A549 (cell line): ENCODE data around the gene OR7C1. TPM values are rescaled to one million over a fixed set of nuclear protein-coding genes. Genes with fewer than 3 reads are reported as not detected.

ENCODE experiments used
- ATAC-seq, 2 experiments: fragments of 200-7000 bp in 1 of 2; fragments of >200 bp in 1 of 2; cut with Nextera tagmentation in 1 of 2; cut with Tn5 transposase in 1 of 2; 3 replicates each; pipeline versions ENCODE4 v1.8.0 to v1.9.1; 2018 to 2020; ENCODE audit warnings: mild to moderate bottlenecking in 1 of 2, moderate library complexity in 1 of 2
- CTCF ChIA-PET: fragments of 300-600 bp; sonication (Branson Sonifier 250); formaldehyde crosslinking; extraction: SDS; loops from one replicate; lab custom pipeline; 2021; ENCODE audit warnings: antibody characterized with exemption, inconsistent platforms; lab: Yijun Ruan, JAX
- POLR2A ChIA-PET: fragments of 350-600 bp; formaldehyde crosslinking; extraction: SDS; loops from one replicate; lab custom pipeline; 2021; ENCODE audit warnings: antibody characterized with exemption, inconsistent platforms; lab: Yijun Ruan, JAX
- DNase-seq, 2 experiments: peaks; one replicate each; pipeline versions ENCODE4 v3.0.0 to v3.0.0-alpha.2; 2011 to 2016; ENCODE audit warnings: low read depth in 1 of 2, low spot score in 1 of 2
- FAIRE-seq: peaks from 2 replicates; lab custom pipeline; 2011; peaks lifted over from hg19 to GRCh38; lab: Jason Lieb, UNC
- H3K27ac ChIP-seq, 2 experiments: fragments of >200 bp; sonication (Bioruptor Twin); formaldehyde crosslinking; 3 replicates each; pipeline ENCODE4 v1.5.1; 2016 to 2017
- H3K4me1 ChIP-seq: fragments of >200 bp; sonication (Bioruptor Twin); formaldehyde crosslinking; 3 replicates; pipeline ENCODE4 v1.6.1; 2016
- H3K4me2 ChIP-seq: fragments of >200 bp; sonication (Bioruptor Twin); formaldehyde crosslinking; 3 replicates; pipeline ENCODE4 v1.6.1; 2016
- H3K4me3 ChIP-seq: fragments of >200 bp; sonication (Bioruptor Twin); formaldehyde crosslinking; 3 replicates; pipeline ENCODE4 v1.5.1; 2016
- H3K9me3 ChIP-seq: fragments of >200 bp; sonication (Bioruptor Twin); formaldehyde crosslinking; 3 replicates; pipeline ENCODE4 v1.6.1; 2016
- BHLHE40 ChIP-seq: IDR thresholded peaks from 2 replicates; pipeline ENCODE4 v1.6.1; 2012; ENCODE audit warnings: low read depth, low read length, inconsistent platforms
- CBX2 ChIP-seq: fragments of 200-600 bp; sonication (generic); IDR thresholded peaks from 2 replicates; pipeline ENCODE4 v1.6.1; 2016; ENCODE audit warnings: low read depth, mild to moderate bottlenecking, borderline replicate concordance
- CHD2 ChIP-seq: fragments of 150-350 bp; IDR thresholded peaks from 2 replicates; pipeline ENCODE4 v1.6.1; 2014; ENCODE audit warnings: low read length; ENCODE audit not compliant: partially characterized antibody
- EHMT2 ChIP-seq: fragments of 200-600 bp; sonication (generic); IDR thresholded peaks from 2 replicates; pipeline ENCODE4 v1.6.1; 2016; ENCODE audit warnings: antibody characterized with exemption, low read depth, mild to moderate bottlenecking, moderate library complexity
- FOSB ChIP-seq: fragments of 250-450 bp; sonication (Bioruptor Pico); IDR thresholded peaks from 2 replicates; pipeline ENCODE4 v1.5.0; 2020; ENCODE audit warnings: mild to moderate bottlenecking, moderate library complexity
- FOSL2 ChIP-seq, 2 experiments: fragments of 450-650 bp in 1 of 2; fragments of >200 bp in 1 of 2; sonication (Bioruptor Twin) in 1 of 2; formaldehyde crosslinking; IDR thresholded peaks; 2 replicates each; pipeline versions ENCODE4 v1.5.0 to v1.6.1; 2016 to 2020; ENCODE audit warnings: mild to moderate bottlenecking in 1 of 2, moderate library complexity in 1 of 2
- HOXB13 ChIP-seq: fragments of 250-450 bp; sonication (Bioruptor Pico); IDR thresholded peaks from 2 replicates; pipeline ENCODE4 v1.5.0; 2020; ENCODE audit warnings: low read depth, mild to moderate bottlenecking, moderate library complexity
- KDM1A ChIP-seq: fragments of 200-600 bp; sonication (generic); IDR thresholded peaks from 2 replicates; pipeline ENCODE4 v1.6.1; 2016; ENCODE audit warnings: low read depth, mild to moderate bottlenecking
- POLR2A ChIP-seq: IDR thresholded peaks from 2 replicates; pipeline ENCODE4 v1.6.1; 2012; ENCODE audit warnings: mild to moderate bottlenecking, low read length
- RAD21 ChIP-seq, 2 experiments: fragments of >200 bp in 1 of 2; sonication (Bioruptor Twin) in 1 of 2; formaldehyde crosslinking in 1 of 2; IDR thresholded peaks in 1 of 2; conservative IDR thresholded peaks in 1 of 2; 2 replicates in 1 of 2; 3 replicates in 1 of 2; pipeline ENCODE4 v1.6.1; 2012 to 2018; ENCODE audit warnings: inconsistent platforms in 1 of 2
- RARB ChIP-seq: fragments of 250-450 bp; sonication (Bioruptor Pico); IDR thresholded peaks from 2 replicates; pipeline ENCODE4 v1.8.0; 2021; ENCODE audit warnings: mild to moderate bottlenecking, moderate library complexity
- SMC3 ChIP-seq: fragments of >200 bp; sonication (Bioruptor Twin); formaldehyde crosslinking; IDR thresholded peaks from 3 replicates; pipeline ENCODE4 v1.6.1; 2018; ENCODE audit warnings: inconsistent platforms
- SREBF2 ChIP-seq: fragments of 450-650 bp; IDR thresholded peaks from 2 replicates; pipeline ENCODE4 v1.6.1; 2014; ENCODE audit warnings: mild to moderate bottlenecking, moderate library complexity
- TP53 ChIP-seq: fragments of 250-450 bp; sonication (Bioruptor Pico); IDR thresholded peaks from 2 replicates; pipeline ENCODE4 v1.5.0; 2021; ENCODE audit warnings: mild to moderate bottlenecking, moderate library complexity
- ZSCAN20 ChIP-seq: fragments of 250-450 bp; sonication (Bioruptor Pico); IDR thresholded peaks from 2 replicates; pipeline ENCODE4 v1.8.0; 2022; ENCODE audit warnings: mild to moderate bottlenecking, moderate library complexity
- WGBS: methylation state at CpG from one replicate; pipeline ENCODE4 v1.1.6; 2017; ENCODE audit errors: missing lambda C conversion rate; 5-methylcytosine and 5-hydroxymethylcytosine counted together
- polyA minus RNA-seq: library from RNA; depleted of rRNA, polyadenylated mRNA; stranded (reverse); fragments of >200 nt; gene quantifications from 2 replicates; pipeline ENCODE4 v1.2.3, GENCODE V29; 2011; rRNA and poly(A)+ RNA removed
- polyA plus RNA-seq, 4 experiments: library from polyadenylated mRNA; depleted of rRNA in 3 of 4; stranded (reverse); fragments of >200 nt; fragmentation: RNase III in 1 of 4; extraction: RNeasy Plus Mini Kit Qiagen cat#74134 plus additional on column Dnase treatment in 1 of 4; gene quantifications; 2 replicates in 3 of 4; 3 replicates in 1 of 4; pipeline ENCODE4 v1.2.3, GENCODE V29; 2011 to 2017
- TF ChIP-seq, protein P1 (sequence below): fragments of 450-650 bp; IDR thresholded peaks from 2 replicates; pipeline ENCODE4 v1.6.1; 2014; ENCODE audit warnings: antibody characterized with exemption
- TF ChIP-seq, protein P2 (sequence below): IDR thresholded peaks from 2 replicates; pipeline ENCODE4 v1.6.1; 2012
- TF ChIP-seq, protein P3 (sequence below): fragments of >200 bp; sonication (Bioruptor Twin); formaldehyde crosslinking; IDR thresholded peaks from 3 replicates; pipeline ENCODE4 v1.5.1; 2016
- TF ChIP-seq, protein P4 (sequence below): fragments of >200 bp; sonication (Bioruptor Twin); formaldehyde crosslinking; IDR thresholded peaks from 2 replicates; pipeline ENCODE4 v1.6.1; 2016

Gene OR7C1
- polyA plus RNA-seq (2011; rRNA removed) (not detected in 2 replicates), polyA plus RNA-seq (2017; fragmentation: RNase III; extraction: RNeasy Plus Mini Kit Qiagen cat#74134 plus additional on column Dnase treatment) (not detected in 3 replicates), polyA minus RNA-seq (not detected in 2 replicates)
- not detected in 2 replicates for polyA plus RNA-seq (2012; cell fraction: cytosol; rRNA removed)
- not detected in 2 replicates for polyA plus RNA-seq (2012; cell fraction: nucleus; rRNA removed)

DNA sequence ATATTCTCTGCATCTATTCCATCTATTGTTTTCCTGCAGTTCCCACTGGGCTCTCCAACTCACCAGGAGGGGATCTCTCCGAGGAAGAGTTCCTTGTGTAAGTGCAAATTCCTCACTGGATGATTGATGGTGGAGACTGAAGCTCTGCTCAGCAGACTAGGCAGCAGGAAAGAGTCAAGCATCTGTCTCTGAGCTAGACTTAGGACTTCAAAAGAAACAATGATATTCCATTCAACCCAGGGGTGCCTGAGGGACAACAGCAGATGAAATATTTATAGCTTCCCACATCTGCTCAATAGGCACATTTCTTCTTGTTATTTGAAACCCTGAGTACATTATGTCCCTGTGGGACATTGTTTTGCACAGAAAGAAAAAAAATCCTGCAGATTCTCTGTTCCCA is at the start of gene OR7C1, which contains the start of gene OR7A5:
Gene OR7C1, minus strand, starts transcription at position 175 of the 400 bp plus-strand sequence. CDS start 35,049 bp downstream, outside the sequence.
Gene OR7A5, minus strand, starts transcription at position 175 of the 400 bp plus-strand sequence. CDS start 6,944 bp downstream, outside the sequence.
- CTCF ChIA-PET: no interaction called here
- TF ChIP-seq, protein P1, sequence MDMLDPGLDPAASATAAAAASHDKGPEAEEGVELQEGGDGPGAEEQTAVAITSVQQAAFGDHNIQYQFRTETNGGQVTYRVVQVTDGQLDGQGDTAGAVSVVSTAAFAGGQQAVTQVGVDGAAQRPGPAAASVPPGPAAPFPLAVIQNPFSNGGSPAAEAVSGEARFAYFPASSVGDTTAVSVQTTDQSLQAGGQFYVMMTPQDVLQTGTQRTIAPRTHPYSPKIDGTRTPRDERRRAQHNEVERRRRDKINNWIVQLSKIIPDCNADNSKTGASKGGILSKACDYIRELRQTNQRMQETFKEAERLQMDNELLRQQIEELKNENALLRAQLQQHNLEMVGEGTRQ: no peak
- TF ChIP-seq, protein P2, sequence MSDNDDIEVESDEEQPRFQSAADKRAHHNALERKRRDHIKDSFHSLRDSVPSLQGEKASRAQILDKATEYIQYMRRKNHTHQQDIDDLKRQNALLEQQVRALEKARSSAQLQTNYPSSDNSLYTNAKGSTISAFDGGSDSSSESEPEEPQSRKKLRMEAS: no peak
- no peak for TF ChIP-seq SREBF2
- no peak for TF ChIP-seq CHD2
- TF ChIP-seq RAD21 (conservative IDR thresholded peaks at IDR 0.05 in 1 of 2, IDR thresholded peaks at IDR 0.05 in 1 of 2): no peak
- TF ChIP-seq RARB (CRISPR knock-in tag): no peak
- TF ChIP-seq HOXB13: no peak
- no peak for TF ChIP-seq POLR2A
- TF ChIP-seq, all 56 proteins: peak for 0
- H3K27ac ChIP-seq: no peak within 1 kb of the TSS
- no peak within 1 kb of the TSS for H3K4me2 ChIP-seq
- POLR2A ChIA-PET: no interaction called here
- ATAC-seq: no peak
- no peak for FAIRE-seq
- WGBS: 0% methylated on average over 1 of the region's 1 CpG
- 0 out of 3 replicates have a peak, but pooled peaks cover 3% of the 10 kb centered on the region for H3K9me3 ChIP-seq
- no peak within 1 kb of the TSS for H3K4me3 ChIP-seq
- DNase-seq: no peak
- H3K4me1 ChIP-seq: no peaks in the 10 kb centered on the region

DNA sequence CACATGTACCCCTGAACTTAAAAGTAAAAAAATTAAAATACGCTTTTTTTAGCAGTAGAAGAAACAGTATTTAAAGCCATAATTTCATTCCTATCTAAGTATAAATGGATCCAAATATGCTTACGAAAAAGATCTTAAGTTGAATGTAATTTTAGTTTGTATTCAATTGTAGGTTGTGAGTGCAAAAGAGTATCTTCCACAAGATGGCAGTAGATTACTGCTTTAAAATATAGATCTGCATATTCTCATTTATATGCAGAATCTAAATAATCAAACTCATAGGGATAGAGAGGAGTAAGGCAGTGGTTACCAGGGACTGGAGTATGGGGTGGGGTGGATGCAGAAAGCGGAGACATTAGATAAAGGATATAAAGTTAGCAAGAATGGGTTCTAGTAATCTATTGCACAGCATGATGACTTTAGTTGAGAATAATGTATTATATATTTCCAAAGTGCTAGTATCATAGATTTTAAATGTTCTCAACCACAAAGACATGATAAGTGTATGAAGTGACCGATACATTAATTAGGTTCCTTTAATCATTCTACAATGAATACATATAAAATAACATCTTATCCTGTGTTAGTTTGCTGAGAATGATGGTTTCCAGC is 36.7 kb upstream of the OR7C1 start:
- ATAC-seq (no peak), FAIRE-seq (no peak), DNase-seq (peak; percentile 1 to 7)
- no peak overlapping the region for H3K27ac ChIP-seq
- TF ChIP-seq, protein P3, sequence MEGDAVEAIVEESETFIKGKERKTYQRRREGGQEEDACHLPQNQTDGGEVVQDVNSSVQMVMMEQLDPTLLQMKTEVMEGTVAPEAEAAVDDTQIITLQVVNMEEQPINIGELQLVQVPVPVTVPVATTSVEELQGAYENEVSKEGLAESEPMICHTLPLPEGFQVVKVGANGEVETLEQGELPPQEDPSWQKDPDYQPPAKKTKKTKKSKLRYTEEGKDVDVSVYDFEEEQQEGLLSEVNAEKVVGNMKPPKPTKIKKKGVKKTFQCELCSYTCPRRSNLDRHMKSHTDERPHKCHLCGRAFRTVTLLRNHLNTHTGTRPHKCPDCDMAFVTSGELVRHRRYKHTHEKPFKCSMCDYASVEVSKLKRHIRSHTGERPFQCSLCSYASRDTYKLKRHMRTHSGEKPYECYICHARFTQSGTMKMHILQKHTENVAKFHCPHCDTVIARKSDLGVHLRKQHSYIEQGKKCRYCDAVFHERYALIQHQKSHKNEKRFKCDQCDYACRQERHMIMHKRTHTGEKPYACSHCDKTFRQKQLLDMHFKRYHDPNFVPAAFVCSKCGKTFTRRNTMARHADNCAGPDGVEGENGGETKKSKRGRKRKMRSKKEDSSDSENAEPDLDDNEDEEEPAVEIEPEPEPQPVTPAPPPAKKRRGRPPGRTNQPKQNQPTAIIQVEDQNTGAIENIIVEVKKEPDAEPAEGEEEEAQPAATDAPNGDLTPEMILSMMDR: peak; percentile 52
- peak; percentile 49 to 51; a peak in 4 of 5 replicates for TF ChIP-seq RAD21 (conservative IDR thresholded peaks at IDR 0.05 in 1 of 2, IDR thresholded peaks at IDR 0.05 in 1 of 2)
- no peak for TF ChIP-seq SMC3
- H3K9me3 ChIP-seq: no peaks in the 10 kb centered on the region
- CTCF ChIA-PET: no interaction called here
- no peak overlapping the region for H3K4me3 ChIP-seq
- no peak overlapping the region for H3K4me2 ChIP-seq
- 13% methylated on average over 4 of the region's 4 CpGs for WGBS
- H3K4me1 ChIP-seq: no peaks in the 10 kb centered on the region
- POLR2A ChIA-PET: no interaction called here

DNA sequence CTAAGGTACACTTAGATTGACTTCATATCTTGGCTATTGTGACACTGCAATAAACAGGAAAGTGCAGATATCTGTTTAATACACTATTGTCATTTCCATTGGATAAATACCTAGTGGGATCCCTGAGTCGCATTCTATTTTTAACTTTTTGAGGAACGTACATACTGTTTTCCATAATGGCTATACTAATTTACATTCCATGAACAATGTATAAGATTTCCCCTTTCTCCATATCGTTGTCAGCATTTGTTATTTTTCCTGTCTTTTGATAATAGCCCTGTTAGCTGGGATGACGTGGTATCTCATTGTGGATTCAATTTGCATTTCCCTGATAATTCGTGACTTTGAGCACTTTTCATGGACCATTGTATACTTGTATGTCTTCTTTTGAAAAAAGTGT is 33.5 kb upstream of the OR7C1 start:
- CTCF ChIA-PET: no interaction called here
- WGBS: 2% methylated on average over 5 of the region's 5 CpGs
- no peak for ATAC-seq

More for the DNA sequence above, 33.5 kb upstream of the OR7C1 start:
- Histone ChIP-seq H3K4me2 (no peak overlapping the region), H3K9me3 (no peaks in the 10 kb centered on the region), H3K27ac (no peak overlapping the region)
- DNase-seq: no peak
- POLR2A ChIA-PET: no interaction called here
- no peak for FAIRE-seq
- TF ChIP-seq EHMT2 (no peak), FOSL2 (IDR thresholded peaks at IDR 0.05) (no peak), FOSL2 (CRISPR knock-in tag; IDR thresholded peaks at IDR 0.05) (no peak), BHLHE40 (no peak), ZSCAN20 (no peak), CBX2 (no peak), TP53 (CRISPR knock-in tag) (no peak), FOSB (CRISPR knock-in tag) (no peak), KDM1A (no peak)
- TF ChIP-seq, protein P3: no peak
- TF ChIP-seq, protein P4, sequence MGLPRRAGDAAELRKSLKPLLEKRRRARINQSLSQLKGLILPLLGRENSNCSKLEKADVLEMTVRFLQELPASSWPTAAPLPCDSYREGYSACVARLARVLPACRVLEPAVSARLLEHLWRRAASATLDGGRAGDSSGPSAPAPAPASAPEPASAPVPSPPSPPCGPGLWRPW: no peak
- TF ChIP-seq, all 56 proteins: peak for 0
- no peak overlapping the region for H3K4me3 ChIP-seq
- no peaks in the 10 kb centered on the region for H3K4me1 ChIP-seq
